Panc1 (cell line): ENCODE measurements around the gene TRIM33. TPM values are rescaled to one million over a fixed set of nuclear protein-coding genes. Genes with fewer than 3 reads are reported as not detected.
"Not testable (repeated sequence)": the region's sequence is repeated elsewhere in the genome, so short reads cannot be mapped to it uniquely, and the experiment has no call there.

Experiments
- ATAC-seq: fragments of 200-7000 bp; cut with Tn5 transposase; 2 replicates; pipeline ENCODE4 v1.9.1; 2020; ENCODE audit warnings: mild to moderate bottlenecking, moderate library complexity
- BruUV-seq: library from RNA; stranded (reverse); fragments of 400-500 nt; replicated peaks from 2 replicates; lab custom pipeline; 2021; lab: Mats Ljungman, UMichigan
- CTCF ChIA-PET: fragments of 300-600 bp; sonication (Branson Sonifier 250); formaldehyde crosslinking; loops from one replicate; lab custom pipeline; 2022; ENCODE audit warnings: antibody characterized with exemption; lab: Charles Lee
- POLR2A ChIA-PET: fragments of 300-600 bp; sonication (Branson Sonifier 250); formaldehyde crosslinking; loops from one replicate; lab custom pipeline; 2022; ENCODE audit warnings: antibody characterized with exemption; lab: Charles Lee
- DNase-seq: peaks from one replicate; pipeline ENCODE4 v3.0.0-alpha.2; 2010; ENCODE audit warnings: low read depth, low spot score
- H3K27ac ChIP-seq: 2 replicates; pipeline ENCODE4 v1.5.1; 2011; ENCODE audit warnings: mild to moderate bottlenecking, low read length, inconsistent platforms
- H3K27me3 ChIP-seq: fragments of 200-500 bp; sonication (Bioruptor generic); 2 replicates; pipeline ENCODE4 v1.6.0; 2014; ENCODE audit warnings: low read length, inconsistent platforms; ENCODE audit not compliant: control insufficient read depth, insufficient read depth
- H3K36me3 ChIP-seq: fragments of 200-500 bp; sonication (Bioruptor generic); 2 replicates; pipeline ENCODE4 v1.5.1; 2014; ENCODE audit warnings: inconsistent platforms, mild to moderate bottlenecking, low read length, moderate library complexity; ENCODE audit not compliant: control insufficient read depth, insufficient read depth
- H3K4me1 ChIP-seq: 2 replicates; pipeline ENCODE4 v1.5.1; 2011; ENCODE audit warnings: inconsistent platforms, mild to moderate bottlenecking, low read length, moderate library complexity; ENCODE audit not compliant: control insufficient read depth, insufficient read depth
- H3K4me3 ChIP-seq, 2 experiments: 2 replicates each; pipeline ENCODE4 v1.5.1; 2011 to 2012; ENCODE audit warnings: low read depth in 2 of 2, low read length in 2 of 2, mild to moderate bottlenecking in 2 of 2, inconsistent platforms in 1 of 2, moderate library complexity in 1 of 2
- H3K9me3 ChIP-seq: fragments of 200-500 bp; sonication (Bioruptor generic); 2 replicates; pipeline ENCODE4 v1.5.1; 2014; ENCODE audit warnings: low read depth, mild to moderate bottlenecking, inconsistent platforms, low read length, moderate library complexity; ENCODE audit not compliant: control insufficient read depth, insufficient read depth
- CTCF ChIP-seq: fragments of 450-650 bp; IDR thresholded peaks from 2 replicates; pipeline ENCODE4 v1.5.1; 2017; ENCODE audit warnings: mild to moderate bottlenecking
- POLR2AphosphoS5 ChIP-seq: IDR thresholded peaks from 2 replicates; pipeline ENCODE4 v1.6.1; 2012; ENCODE audit warnings: mild to moderate bottlenecking, low read depth, low read length, moderate library complexity
- REST ChIP-seq, 2 experiments: IDR thresholded peaks; 2 replicates each; pipeline ENCODE4 v1.6.1; 2011 to 2012; ENCODE audit warnings: low read depth in 2 of 2, control low read depth in 1 of 2, low read length in 1 of 2, mild to moderate bottlenecking in 1 of 2, moderate library complexity in 1 of 2; ENCODE audit not compliant: insufficient read depth in 1 of 2
- SIN3A ChIP-seq: IDR thresholded peaks from 2 replicates; pipeline ENCODE4 v1.6.1; 2012; ENCODE audit warnings: low read depth, mild to moderate bottlenecking, low read length, moderate library complexity, borderline replicate concordance; ENCODE audit not compliant: insufficient read depth
- TCF7L2 ChIP-seq: IDR thresholded peaks from 2 replicates; pipeline ENCODE4 v1.6.1; 2011; ENCODE audit warnings: mild to moderate bottlenecking, low read depth, low read length, inconsistent platforms
- in situ Hi-C: cut with HindIII; loops from 2 replicates; pipeline ENCODE4 v1.10.0; 2016; ENCODE audit warnings: low sequenced_read_pairs, low pct_unique_long_range_greater_than_20kb
- intact Hi-C: fragments of 100-400 bp; cut with micrococcal nuclease; formaldehyde crosslinking; loops from one replicate; pipeline ENCODE4 v1.10.0; 2022; ENCODE audit not compliant: unreplicated experiment
- total RNA-seq: library from RNA; stranded (reverse); gene quantifications from one replicate; pipeline ENCODE4 v1.2.1, GENCODE V29; 2021; ENCODE audit not compliant: unreplicated experiment

Gene TRIM33
- total RNA-seq, 1 experiment from 2014 or later: 22.2 TPM

- TF ChIP-seq TCF7L2: no peak
- no peak for TF ChIP-seq CTCF
- TF ChIP-seq SIN3A: no peak
- no peak for TF ChIP-seq REST (IDR thresholded peaks at IDR 0.05; ENCODE audit: insufficient read depth in 1 of 2, low read depth in 2 of 2, low read length in 1 of 2)
- TF ChIP-seq POLR2AphosphoS5: no peak
- in situ Hi-C loops: no loop called here
- no TSS peak for BruUV-seq
Measured at GRCh38 chr1:114485286-114485685, 25.7 kb downstream of the TRIM33 start.

GRCh38 chr1:114482585-114482984 is 28.4 kb downstream of the TRIM33 start:
- ATAC-seq (no peak), DNase-seq (no peak)
- in situ Hi-C loops (no loop called here), intact Hi-C loops (no loop called here)
- no peaks in the 10 kb centered on the region for H3K36me3 ChIP-seq
- H3K27ac ChIP-seq: no peak overlapping the region
- H3K27me3 ChIP-seq: no peaks in the 10 kb centered on the region
- no peaks in the 10 kb centered on the region for H3K9me3 ChIP-seq
- H3K4me3 ChIP-seq: no peak overlapping the region
- no peaks in the 10 kb centered on the region for H3K4me1 ChIP-seq
- CTCF ChIA-PET: no interaction called here
- POLR2A ChIA-PET: no interaction called here
- no peak for TF ChIP-seq TCF7L2
- TF ChIP-seq CTCF: no peak
- no peak for TF ChIP-seq SIN3A
- TF ChIP-seq REST (IDR thresholded peaks at IDR 0.05; ENCODE audit: insufficient read depth in 1 of 2, low read depth in 2 of 2, low read length in 1 of 2): no peak
- no peak for TF ChIP-seq POLR2AphosphoS5
- BruUV-seq: no TSS peak

More at GRCh38 chr1:114485286-114485685, 25.7 kb downstream of the TRIM33 start:
- no peak for DNase-seq
- H3K4me1 ChIP-seq: no peaks in the 10 kb centered on the region
- POLR2A ChIA-PET: no interaction called here
- no peaks in the 10 kb centered on the region for H3K9me3 ChIP-seq
- no peaks in the 10 kb centered on the region for H3K36me3 ChIP-seq
- no peaks in the 10 kb centered on the region for H3K27me3 ChIP-seq
- intact Hi-C loops: no loop called here
- no peak overlapping the region for H3K4me3 ChIP-seq
- no peak for ATAC-seq
- H3K27ac ChIP-seq: no peak overlapping the region
- CTCF ChIA-PET: no interaction called here

- BruUV-seq, intact Hi-C loops, ATAC-seq: not testable (repeated sequence)
Measured at GRCh38 chr1:114479636-114480035, 31.4 kb downstream of the TRIM33 start.

More at GRCh38 chr1:114479636-114480035, 31.4 kb downstream of the TRIM33 start:
- H3K27me3 ChIP-seq, H3K4me3 ChIP-seq, H3K27ac ChIP-seq, DNase-seq, H3K4me1 ChIP-seq, CTCF ChIA-PET, in situ Hi-C loops, H3K36me3 ChIP-seq, H3K9me3 ChIP-seq, POLR2A ChIA-PET: not testable (repeated sequence)
